Measurements from ENCODE around the gene VPS35L. TPM values are rescaled to one million over a fixed set of nuclear protein-coding genes. Genes with fewer than 3 reads are reported as not detected.
A peak's percentile ranks its signal among the peaks of the same experiment; 100 is the strongest.
"Not testable (repeated sequence)": the region's sequence is repeated elsewhere in the genome, so short reads cannot be mapped to it uniquely, and the experiment has no call there.

The VPS35L gene
- total RNA-seq, 2 donors from 2014 or later: 38.2 to 40.8 TPM

- no peaks in the 10 kb centered on the region for H3K9me3 Mint-ChIP-seq
- H3K27ac Mint-ChIP-seq: no peak overlapping the region
- H3K36me3 Mint-ChIP-seq (ENCODE audit: low read depth): peaks cover 78% of the 10 kb centered on the region
- H3K4me1 Mint-ChIP-seq: peaks cover 15% of the 10 kb centered on the region
- no peak overlapping the region for H3K4me3 Mint-ChIP-seq
- ATAC-seq (replicated peaks): no peak
- no peaks in the 10 kb centered on the region for H3K27me3 Mint-ChIP-seq
Observed at GRCh38 chr16:19707569-19708295, 152.2 kb downstream of the VPS35L start.

GRCh38 chr16:19708296-19709205 lies 153.0 kb downstream of the VPS35L start:
- ATAC-seq (replicated peaks): no peak

GRCh38 chr16:19709381-19710136 lies 154.1 kb downstream of the VPS35L start:
- H3K36me3 Mint-ChIP-seq (ENCODE audit: low read depth): peaks cover 77% of the 10 kb centered on the region
- no peak for ATAC-seq (replicated peaks)
- peaks cover 18% of the 10 kb centered on the region for H3K4me1 Mint-ChIP-seq
- peak overlapping the region; percentile 24 for H3K27ac Mint-ChIP-seq
- H3K9me3 Mint-ChIP-seq: no peaks in the 10 kb centered on the region
- H3K4me3 Mint-ChIP-seq: no peak overlapping the region
- H3K27me3 Mint-ChIP-seq: no peaks in the 10 kb centered on the region

More at GRCh38 chr16:19708296-19709205, 153.0 kb downstream of the VPS35L start:
- H3K4me3 Mint-ChIP-seq: no peak overlapping the region
- no peaks in the 10 kb centered on the region for H3K27me3 Mint-ChIP-seq
- peak overlapping the region; percentile 24 for H3K27ac Mint-ChIP-seq
- no peaks in the 10 kb centered on the region for H3K9me3 Mint-ChIP-seq
- peaks cover 77% of the 10 kb centered on the region for H3K36me3 Mint-ChIP-seq (ENCODE audit: low read depth)
- peaks cover 15% of the 10 kb centered on the region for H3K4me1 Mint-ChIP-seq

GRCh38 chr16:19710191-19710908 lies 154.8 kb downstream of the VPS35L start:
- ATAC-seq (replicated peaks): no peak
- H3K4me3 Mint-ChIP-seq: no peak overlapping the region
- peaks cover 22% of the 10 kb centered on the region for H3K4me1 Mint-ChIP-seq
- no peak overlapping the region for H3K27ac Mint-ChIP-seq
- no peaks in the 10 kb centered on the region for H3K9me3 Mint-ChIP-seq
- H3K36me3 Mint-ChIP-seq (ENCODE audit: low read depth): peaks cover 77% of the 10 kb centered on the region
- no peaks in the 10 kb centered on the region for H3K27me3 Mint-ChIP-seq

GRCh38 chr16:19710991-19711545 lies 155.6 kb downstream of the VPS35L start:
- ATAC-seq (replicated peaks): no peak
- H3K4me1 Mint-ChIP-seq: peaks cover 24% of the 10 kb centered on the region
- H3K27ac Mint-ChIP-seq: no peak overlapping the region
- H3K4me3 Mint-ChIP-seq: no peak overlapping the region
- no peaks in the 10 kb centered on the region for H3K9me3 Mint-ChIP-seq
- peaks cover 75% of the 10 kb centered on the region for H3K36me3 Mint-ChIP-seq (ENCODE audit: low read depth)
- H3K27me3 Mint-ChIP-seq: no peaks in the 10 kb centered on the region

- no peak for ATAC-seq (replicated peaks)
- peaks cover 70% of the 10 kb centered on the region for H3K36me3 Mint-ChIP-seq (ENCODE audit: low read depth)
Observed at GRCh38 chr16:19711643-19712042, 156.1 kb downstream of the VPS35L start.

GRCh38 chr16:19712418-19713058 lies 157.0 kb downstream of the VPS35L start:
- peak overlapping the region; percentile 41 for H3K27ac Mint-ChIP-seq
- H3K36me3 Mint-ChIP-seq (ENCODE audit: low read depth): peaks cover 61% of the 10 kb centered on the region
- H3K4me3 Mint-ChIP-seq: no peak overlapping the region
- H3K4me1 Mint-ChIP-seq: peaks cover 32% of the 10 kb centered on the region
- H3K27me3 Mint-ChIP-seq: no peaks in the 10 kb centered on the region
- H3K9me3 Mint-ChIP-seq: no peaks in the 10 kb centered on the region
- no peak for ATAC-seq (replicated peaks)

More at GRCh38 chr16:19711643-19712042, 156.1 kb downstream of the VPS35L start:
- H3K4me3 Mint-ChIP-seq: no peak overlapping the region
- no peaks in the 10 kb centered on the region for H3K9me3 Mint-ChIP-seq
- H3K4me1 Mint-ChIP-seq: peaks cover 30% of the 10 kb centered on the region
- no peak overlapping the region for H3K27ac Mint-ChIP-seq
- no peaks in the 10 kb centered on the region for H3K27me3 Mint-ChIP-seq

GRCh38 chr16:19713697-19714096 lies 158.2 kb downstream of the VPS35L start:
- peaks cover 32% of the 10 kb centered on the region for H3K4me1 Mint-ChIP-seq
- no peaks in the 10 kb centered on the region for H3K27me3 Mint-ChIP-seq
- no peak overlapping the region for H3K4me3 Mint-ChIP-seq
- H3K27ac Mint-ChIP-seq: peak overlapping the region; percentile 59
- no peaks in the 10 kb centered on the region for H3K9me3 Mint-ChIP-seq
- peaks cover 60% of the 10 kb centered on the region for H3K36me3 Mint-ChIP-seq (ENCODE audit: low read depth)
- ATAC-seq (replicated peaks): no peak

- H3K9me3 Mint-ChIP-seq: no peaks in the 10 kb centered on the region
- no peak overlapping the region for H3K4me3 Mint-ChIP-seq
- H3K4me1 Mint-ChIP-seq: peaks cover 21% of the 10 kb centered on the region
- no peaks in the 10 kb centered on the region for H3K27me3 Mint-ChIP-seq
- H3K27ac Mint-ChIP-seq: no peak overlapping the region
- H3K36me3 Mint-ChIP-seq (ENCODE audit: low read depth): peaks cover 43% of the 10 kb centered on the region
- no peak for ATAC-seq (replicated peaks)
Observed at GRCh38 chr16:19715566-19715965, 160.1 kb downstream of the VPS35L start.

- Mint-ChIP-seq H3K27ac (no peak overlapping the region), H3K9me3 (no peaks in the 10 kb centered on the region), H3K27me3 (no peaks in the 10 kb centered on the region), H3K4me1 (peaks cover 21% of the 10 kb centered on the region), H3K4me3 (peak overlapping the region; percentile 92), H3K36me3 (ENCODE audit: low read depth) (peaks cover 39% of the 10 kb centered on the region)
- ATAC-seq (replicated peaks): no peak
Observed at GRCh38 chr16:19716183-19716582, 160.7 kb downstream of the VPS35L start.

- not testable (repeated sequence) for H3K27me3 Mint-ChIP-seq; H3K9me3 Mint-ChIP-seq; ATAC-seq (replicated peaks)
- Mint-ChIP-seq H3K27ac (peak overlapping the region; percentile 86), H3K36me3 (ENCODE audit: low read depth) (peaks cover 33% of the 10 kb centered on the region), H3K4me3 (peak overlapping the region; percentile 92), H3K4me1 (peaks cover 20% of the 10 kb centered on the region)
Observed at GRCh38 chr16:19716728-19717127, 161.2 kb downstream of the VPS35L start.

- H3K9me3 Mint-ChIP-seq: no peaks in the 10 kb centered on the region
- peak overlapping the region; percentile 86 for H3K27ac Mint-ChIP-seq
- peaks cover 17% of the 10 kb centered on the region for H3K4me1 Mint-ChIP-seq
- H3K4me3 Mint-ChIP-seq: peak overlapping the region; percentile 92
- no peaks in the 10 kb centered on the region for H3K27me3 Mint-ChIP-seq
- ATAC-seq (replicated peaks): no peak
- H3K36me3 Mint-ChIP-seq (ENCODE audit: low read depth): peaks cover 30% of the 10 kb centered on the region
Observed at GRCh38 chr16:19717314-19717713, 161.8 kb downstream of the VPS35L start.

Data from activated T-helper 17 cell treated with anti-CD3 and anti-CD28 coated beads, Interleukin-2, amount 50 U/mL, for 72 hours (primary cell).